Activated B cell treated with CpG ODN at 0.5 μM for 24 hours (primary cell): ENCODE data around the gene UPF1. TPM values are rescaled to one million over a fixed set of nuclear protein-coding genes. Genes with fewer than 3 reads are reported as not detected.

Experiments used
- ATAC-seq: fragments of 200-7000 bp; cut with Tn5 transposase; one replicate; pipeline ENCODE4 v1.10.0; 2021; ENCODE audit warnings: low read depth, mild to moderate bottlenecking, moderate library complexity
- CTCF ChIA-PET: fragments of 350-600 bp; sonication (Branson Sonifier 250); formaldehyde crosslinking; loops from one replicate; lab custom pipeline; 2021; ENCODE audit warnings: antibody characterized with exemption; lab: Charles Lee
- POLR2A ChIA-PET: fragments of 350-600 bp; sonication (Branson Sonifier 250); formaldehyde crosslinking; loops from one replicate; lab custom pipeline; 2021; ENCODE audit warnings: antibody characterized with exemption; lab: Charles Lee
- DNase-seq: peaks from one replicate; pipeline ENCODE4 v3.0.0; 2022
- H3K27ac Mint-ChIP-seq: one replicate; pipeline ENCODE4 v1.8.0; 2020; ENCODE audit warnings: mixed read lengths
- H3K27me3 Mint-ChIP-seq: one replicate; pipeline ENCODE4 v1.8.0; 2021; ENCODE audit warnings: mixed read lengths
- H3K36me3 Mint-ChIP-seq: one replicate; pipeline ENCODE4 v1.8.0; 2021; ENCODE audit warnings: low read depth, mixed read lengths
- H3K4me1 Mint-ChIP-seq: one replicate; pipeline ENCODE4 v1.8.0; 2021; ENCODE audit warnings: mixed read lengths
- H3K4me3 Mint-ChIP-seq: one replicate; pipeline ENCODE4 v1.8.0; 2020; ENCODE audit warnings: mild to moderate bottlenecking, mixed read lengths
- H3K9me3 Mint-ChIP-seq: one replicate; pipeline ENCODE4 v1.8.0; 2020; ENCODE audit warnings: mixed read lengths
- CTCF ChIP-seq: fragments of 200-600 bp; IDR thresholded peaks from one replicate; pipeline ENCODE4 v1.8.0; 2022; ENCODE audit warnings: antibody characterized with exemption, mild to moderate bottlenecking
- intact Hi-C: fragments of 100-400 bp; cut with micrococcal nuclease; formaldehyde crosslinking; loops from one replicate; pipeline ENCODE4 v1.15.1; 2024
- total RNA-seq: library from RNA; stranded (reverse); gene quantifications from 2 replicates; pipeline ENCODE4 v1.2.3, GENCODE V29; 2022

Gene UPF1
- total RNA-seq, 1 donor from 2014 or later = 107 TPM

- intact Hi-C loops = no loop called here
- peaks cover 91% of the 10 kb centered on the region for H3K36me3 Mint-ChIP-seq
- ChIA-PET CTCF (interaction anchor here (2.0 kb wide), 1 partner anchor 13 kb away, joined by 6 read pairs; no protein-coding TSS in a partner anchor), POLR2A (no interaction called here)
- peak overlapping the region; percentile 59 for H3K27ac Mint-ChIP-seq
- H3K27me3 Mint-ChIP-seq = no peaks in the 10 kb centered on the region
- DNase-seq (no peak), ATAC-seq (no peak)
- H3K9me3 Mint-ChIP-seq = no peaks in the 10 kb centered on the region
- TF ChIP-seq CTCF = no peak
- no peak overlapping the region for H3K4me3 Mint-ChIP-seq
- H3K4me1 Mint-ChIP-seq = peaks cover 15% of the 10 kb centered on the region
Measured at GRCh38 chr19:18860725-18861124, 29.0 kb downstream of the UPF1 start.

- no peak for TF ChIP-seq CTCF
- DNase-seq = no peak
- ChIA-PET CTCF (interaction anchor here (2.0 kb wide), 1 partner anchor 13 kb away, joined by 6 read pairs; no protein-coding TSS in a partner anchor), POLR2A (no interaction called here)
- Mint-ChIP-seq H3K27ac (peak overlapping the region; percentile 59), H3K4me3 (no peak overlapping the region), H3K9me3 (no peaks in the 10 kb centered on the region), H3K27me3 (no peaks in the 10 kb centered on the region), H3K36me3 (peaks cover 90% of the 10 kb centered on the region), H3K4me1 (peaks cover 15% of the 10 kb centered on the region)
- intact Hi-C loops = no loop called here
- ATAC-seq = peak; percentile 70
Measured at GRCh38 chr19:18861235-18861634, 29.5 kb downstream of the UPF1 start.

- DNase-seq (no peak), ATAC-seq (no peak)
- Mint-ChIP-seq H3K27ac (no peak overlapping the region), H3K36me3 (peaks cover 87% of the 10 kb centered on the region), H3K9me3 (no peaks in the 10 kb centered on the region), H3K27me3 (no peaks in the 10 kb centered on the region), H3K4me3 (no peak overlapping the region), H3K4me1 (peaks cover 17% of the 10 kb centered on the region)
- ChIA-PET POLR2A (no interaction called here), CTCF (interaction anchor here (2.0 kb wide), 1 partner anchor 14 kb away, joined by 6 read pairs; no protein-coding TSS in a partner anchor)
- intact Hi-C loops = no loop called here
- no peak for TF ChIP-seq CTCF
Measured at GRCh38 chr19:18861917-18862316, 30.2 kb downstream of the UPF1 start.

GRCh38 chr19:18862976-18863842 is 31.4 kb downstream of the UPF1 start:
- Mint-ChIP-seq H3K27me3 (no peaks in the 10 kb centered on the region), H3K4me3 (no peak overlapping the region), H3K36me3 (peaks cover 86% of the 10 kb centered on the region), H3K9me3 (no peaks in the 10 kb centered on the region), H3K4me1 (peaks cover 18% of the 10 kb centered on the region), H3K27ac (no peak overlapping the region)
- ChIA-PET CTCF (interaction anchor here (1.3 kb wide), 1 partner anchor 16 kb away, joined by 3 read pairs; no protein-coding TSS in a partner anchor), POLR2A (interaction anchor here (0.6 kb wide), 1 partner anchor 19 kb away, joined by 3 read pairs; no protein-coding TSS in a partner anchor)
- DNase-seq = no peak
- ATAC-seq = no peak
- intact Hi-C loops = no loop called here
- no peak for TF ChIP-seq CTCF

GRCh38 chr19:18863843-18864362 is 32.1 kb downstream of the UPF1 start:
- H3K27ac Mint-ChIP-seq = no peak overlapping the region
- TF ChIP-seq CTCF = no peak
- H3K4me1 Mint-ChIP-seq = peaks cover 18% of the 10 kb centered on the region
- no peak overlapping the region for H3K4me3 Mint-ChIP-seq
- ATAC-seq (no peak), DNase-seq (no peak)
- no peaks in the 10 kb centered on the region for H3K27me3 Mint-ChIP-seq
- peaks cover 82% of the 10 kb centered on the region for H3K36me3 Mint-ChIP-seq
- CTCF ChIA-PET = interaction anchor here (1.3 kb wide), 1 partner anchor 17 kb away, joined by 3 read pairs; no protein-coding TSS in a partner anchor
- POLR2A ChIA-PET = interaction anchor here (0.6 to 1.0 kb wide), 2 partner anchors 16 to 20 kb away, joined by 3 read pairs; no protein-coding TSS in a partner anchor
- no peaks in the 10 kb centered on the region for H3K9me3 Mint-ChIP-seq
- intact Hi-C loops = no loop called here
